Right lobe of liver (tissue), 6 donors: ENCODE data around the gene MAP4K4. TPM values are rescaled to one million over a fixed set of nuclear protein-coding genes. Genes with fewer than 3 reads are reported as not detected.

Experiments
- ATAC-seq, 4 donors: fragments of 200-7000 bp; cut with Tn5 transposase; one replicate each; pipeline ENCODE4 v1.9.1; 2020; ENCODE audit warnings: mild to moderate bottlenecking in 4 of 4, moderate library complexity in 4 of 4
- DNase-seq, 3 donors: peaks; one replicate each; pipeline ENCODE4 v3.0.0-alpha.2; 2020
- H3K27ac ChIP-seq, 3 donors: fragments of 200-600 bp; one replicate each; pipeline ENCODE4 v1.8.0; 2022
- H3K27me3 ChIP-seq, 2 donors: fragments of 200-600 bp; one replicate each; pipeline ENCODE4 v1.8.0; 2022
- H3K36me3 ChIP-seq, 4 donors: fragments of 200-600 bp; sonication (generic) in 1 of 4; one replicate each; pipeline versions ENCODE4 v1.5.1 to v1.8.0; 2017 to 2022; ENCODE audit warnings: control low read depth in 1 of 4
- H3K4me1 ChIP-seq, 4 donors: fragments of 200-600 bp; sonication (generic) in 1 of 4; one replicate each; pipeline versions ENCODE4 v1.5.1 to v1.8.0; 2017 to 2022; ENCODE audit warnings: control low read depth in 1 of 4
- H3K4me3 ChIP-seq, 3 donors: fragments of 200-600 bp; one replicate each; pipeline ENCODE4 v1.8.0; 2022
- H3K9me3 ChIP-seq, 4 donors: fragments of 200-600 bp; sonication (generic) in 1 of 4; one replicate each; pipeline versions ENCODE4 v1.5.1 to v1.8.0; 2017 to 2022; ENCODE audit warnings: control low read depth in 1 of 4
- POLR2A ChIP-seq: fragments of 450-650 bp; IDR thresholded peaks from one replicate; pipeline ENCODE4 v1.6.1; 2017; ENCODE audit warnings: antibody characterized with exemption, mild to moderate bottlenecking
- WGBS: methylation state at CpG from one replicate; pipeline ENCODE4 v1.1.6; 2018; ENCODE audit warnings: low coverage, low lambda C conversion rate; ENCODE audit not compliant: insufficient coverage; ENCODE audit errors: missing lambda C conversion rate; 5-methylcytosine and 5-hydroxymethylcytosine counted together
- intact Hi-C, 2 donors: fragments of 100-400 bp; cut with DNase I; formaldehyde crosslinking; loops; one replicate each; pipeline versions ENCODE4 v1.11.2 to v1.14.1; 2022
- total RNA-seq, 6 experiments: library from RNA; depleted of rRNA in 2 of 6; stranded (reverse); fragments of >200 nt in 2 of 6; fragmentation: NEBNext Ultra II Directional in 3 of 6; extraction: Animal tissue kit (Norgen Biotek cat#: 25700) in 3 of 6; gene quantifications; one replicate each; pipeline versions ENCODE4 v1.1.0 to v1.2.4, GENCODE V29; 2016 to 2023
- TF ChIP-seq, protein P1 (sequence below), 4 donors: fragments of 200-600 bp in 3 of 4; fragments of 450-650 bp in 1 of 4; IDR thresholded peaks; one replicate each; pipeline versions ENCODE4 v1.5.1 to v1.8.0; 2016 to 2022; ENCODE audit warnings: antibody characterized with exemption in 4 of 4, mild to moderate bottlenecking in 2 of 4
- donor health status: DM: no; HTN: yes; CAD: no.
- donor health status: DM: no; HTN: no; CAD: no.
- donor health status: DM: no; HTN: no; CAD: no.
- donor health status: DM: no; HTN: yes; CAD: no.
- donor health status: DM: no; HTN: yes; CAD: no.

The MAP4K4 gene
- total RNA-seq, 6 experiments from 2014 or later: 29.8 to 36.5 (median 31.1) TPM

DNA sequence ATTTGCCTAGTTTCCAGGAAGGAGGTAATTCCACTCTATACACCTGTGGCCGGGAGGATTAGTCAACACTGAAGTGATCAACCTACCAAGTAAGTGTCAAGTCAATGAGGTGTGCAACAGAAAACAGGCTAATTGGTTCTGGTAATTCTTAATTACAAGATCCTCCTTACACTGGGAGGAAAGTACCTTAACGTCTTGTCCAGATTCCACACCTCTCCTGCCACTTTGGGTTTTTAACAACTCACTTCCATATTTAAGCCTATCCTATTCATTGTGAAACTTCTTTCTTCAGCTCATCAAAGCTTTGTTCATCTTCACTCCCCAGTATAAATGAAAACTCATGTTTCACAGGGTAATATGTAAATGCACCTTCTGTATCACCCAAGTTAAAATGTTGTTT lies 22.0 kb upstream of the MAP4K4 start:
- peaks cover 0 to 6% (median 0%) of the 10 kb centered on the region in 4 donors for H3K9me3 ChIP-seq
- H3K36me3 ChIP-seq: no peaks in the 10 kb centered on the region
- H3K27me3 ChIP-seq: no peaks in the 10 kb centered on the region
- ATAC-seq (no peak), DNase-seq (no peak)
- TF ChIP-seq, protein P1, sequence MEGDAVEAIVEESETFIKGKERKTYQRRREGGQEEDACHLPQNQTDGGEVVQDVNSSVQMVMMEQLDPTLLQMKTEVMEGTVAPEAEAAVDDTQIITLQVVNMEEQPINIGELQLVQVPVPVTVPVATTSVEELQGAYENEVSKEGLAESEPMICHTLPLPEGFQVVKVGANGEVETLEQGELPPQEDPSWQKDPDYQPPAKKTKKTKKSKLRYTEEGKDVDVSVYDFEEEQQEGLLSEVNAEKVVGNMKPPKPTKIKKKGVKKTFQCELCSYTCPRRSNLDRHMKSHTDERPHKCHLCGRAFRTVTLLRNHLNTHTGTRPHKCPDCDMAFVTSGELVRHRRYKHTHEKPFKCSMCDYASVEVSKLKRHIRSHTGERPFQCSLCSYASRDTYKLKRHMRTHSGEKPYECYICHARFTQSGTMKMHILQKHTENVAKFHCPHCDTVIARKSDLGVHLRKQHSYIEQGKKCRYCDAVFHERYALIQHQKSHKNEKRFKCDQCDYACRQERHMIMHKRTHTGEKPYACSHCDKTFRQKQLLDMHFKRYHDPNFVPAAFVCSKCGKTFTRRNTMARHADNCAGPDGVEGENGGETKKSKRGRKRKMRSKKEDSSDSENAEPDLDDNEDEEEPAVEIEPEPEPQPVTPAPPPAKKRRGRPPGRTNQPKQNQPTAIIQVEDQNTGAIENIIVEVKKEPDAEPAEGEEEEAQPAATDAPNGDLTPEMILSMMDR (IDR thresholded peaks at IDR 0.05): no peak
- no peak for TF ChIP-seq POLR2A
- 36% methylated on average over 2 of the region's 2 CpGs for WGBS
- no peak overlapping the region for H3K4me3 ChIP-seq
- intact Hi-C loops: no loop called here
- no peaks in the 10 kb centered on the region for H3K4me1 ChIP-seq
- no peak overlapping the region for H3K27ac ChIP-seq

DNA sequence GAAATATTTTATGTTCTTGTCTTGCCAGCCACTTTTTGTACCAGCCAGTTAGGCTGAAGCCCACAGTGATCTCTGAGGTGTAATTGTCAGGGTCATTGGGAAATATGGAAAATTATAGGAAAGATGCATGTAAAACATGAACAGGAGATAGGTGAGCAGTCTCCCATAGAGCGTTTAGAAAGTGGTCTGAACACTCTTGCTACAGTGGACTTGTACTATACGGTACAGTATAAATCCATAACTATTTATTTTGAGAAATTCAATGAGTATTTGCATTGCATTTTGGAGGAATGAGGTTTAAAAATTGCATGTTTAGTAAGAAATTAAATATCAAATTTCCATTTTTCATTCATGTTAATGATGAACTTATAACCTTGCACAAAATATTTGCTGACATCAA lies 20.8 kb upstream of the MAP4K4 start:
- no peak for ATAC-seq
- intact Hi-C loops: no loop called here
- DNase-seq: no peak
- Histone ChIP-seq H3K4me3 (no peak overlapping the region), H3K27ac (no peak overlapping the region), H3K27me3 (no peaks in the 10 kb centered on the region), H3K4me1 (no peaks in the 10 kb centered on the region), H3K36me3 (no peaks in the 10 kb centered on the region), H3K9me3 (peaks cover 0 to 6% (median 0%) of the 10 kb centered on the region in 4 donors)
- WGBS: 83% methylated on average over 2 of the region's 2 CpGs
- TF ChIP-seq, protein P1 (IDR thresholded peaks at IDR 0.05): no peak
- no peak for TF ChIP-seq POLR2A

- ATAC-seq (no peak), DNase-seq (no peak)
- Histone ChIP-seq H3K27ac (no peak overlapping the region), H3K9me3 (peaks cover 0 to 2% (median 0%) of the 10 kb centered on the region in 4 donors), H3K27me3 (no peaks in the 10 kb centered on the region), H3K4me1 (no peaks in the 10 kb centered on the region), H3K36me3 (no peaks in the 10 kb centered on the region), H3K4me3 (no peak overlapping the region)
- TF ChIP-seq POLR2A: no peak
- TF ChIP-seq, protein P1 (IDR thresholded peaks at IDR 0.05): no peak
- intact Hi-C loops: no loop called here
- 0% methylated on average over 1 of the region's 1 CpG for WGBS
Observed at GRCh38 chr2:101677658-101678057, 19.8 kb upstream of the MAP4K4 start.

- intact Hi-C loops: no loop called here
- no peak for DNase-seq
- ATAC-seq: no peak
- no peaks in the 10 kb centered on the region for H3K9me3 ChIP-seq
- H3K36me3 ChIP-seq: no peaks in the 10 kb centered on the region
- WGBS: 89% methylated on average over 3 of the region's 3 CpGs
- H3K4me3 ChIP-seq: no peak overlapping the region
- H3K4me1 ChIP-seq: no peaks in the 10 kb centered on the region
- H3K27ac ChIP-seq: no peak overlapping the region
- no peaks in the 10 kb centered on the region for H3K27me3 ChIP-seq
- TF ChIP-seq, protein P1 (IDR thresholded peaks at IDR 0.05): no peak
- no peak for TF ChIP-seq POLR2A
Observed at GRCh38 chr2:101678379-101678778, 19.1 kb upstream of the MAP4K4 start.
